HG02973 (cell line): ENCODE measurements around the gene HTRA3.

ENCODE experiments used
- ATAC-seq: cut with Tn5 transposase; IDR thresholded peaks from one replicate; pipeline ENCODE4 v1.9.1; 2021; ENCODE audit warnings: moderate library complexity; ENCODE audit not compliant: unreplicated experiment

Gene HTRA3

GRCh38 chr4:8322794-8323704 lies 53.5 kb downstream of the HTRA3 start:
- ATAC-seq = no peak

- no peak for ATAC-seq
Observed at GRCh38 chr4:8323947-8324555, 54.5 kb downstream of the HTRA3 start.

GRCh38 chr4:8324640-8325239 lies 55.2 kb downstream of the HTRA3 start:
- no peak for ATAC-seq

GRCh38 chr4:8325291-8325973 lies 55.9 kb downstream of the HTRA3 start:
- ATAC-seq = no peak

GRCh38 chr4:8326206-8326605 lies 56.7 kb downstream of the HTRA3 start:
- no peak for ATAC-seq

- no peak for ATAC-seq
Observed at GRCh38 chr4:8328456-8328855, 58.9 kb downstream of the HTRA3 start.

GRCh38 chr4:8328866-8329559 lies 59.5 kb downstream of the HTRA3 start:
- ATAC-seq = no peak

GRCh38 chr4:8329560-8329858 lies 60.0 kb downstream of the HTRA3 start:
- no peak for ATAC-seq

- ATAC-seq = no peak
Observed at GRCh38 chr4:8329859-8330761, 60.6 kb downstream of the HTRA3 start.

- ATAC-seq = no peak
Observed at GRCh38 chr4:8330821-8331574, 61.4 kb downstream of the HTRA3 start.

GRCh38 chr4:8331575-8331955 lies 62.0 kb downstream of the HTRA3 start:
- ATAC-seq = no peak

- ATAC-seq = no peak
Observed at GRCh38 chr4:8332038-8332857, 62.7 kb downstream of the HTRA3 start.

GRCh38 chr4:8332891-8333331 lies 63.4 kb downstream of the HTRA3 start:
- ATAC-seq = no peak

- ATAC-seq = no peak
Observed at GRCh38 chr4:8333726-8334460, 64.3 kb downstream of the HTRA3 start.

- no peak for ATAC-seq
Observed at GRCh38 chr4:8334786-8335460, 65.4 kb downstream of the HTRA3 start.

GRCh38 chr4:8335848-8336247 lies 66.3 kb downstream of the HTRA3 start:
- ATAC-seq = no peak

- no peak for ATAC-seq
Observed at GRCh38 chr4:8336412-8337075, 67.0 kb downstream of the HTRA3 start.
